Stimulated activated naive CD8-positive, alpha-beta T cell treated with anti-CD3 and anti-CD28 coated beads, Interleukin-15, Interleukin-2, amounts not matched to agents 100 ng/mL and 50 ng/mL, for 24 hours (primary cell): ENCODE data around the gene RHEB.

Source experiments
- H3K27ac Mint-ChIP-seq: one replicate; pipeline ENCODE4 v1.8.0; 2021; ENCODE audit warnings: mild to moderate bottlenecking, mixed read lengths
- H3K27me3 Mint-ChIP-seq: one replicate; pipeline ENCODE4 v1.8.0; 2021; ENCODE audit warnings: mixed read lengths
- H3K36me3 Mint-ChIP-seq: one replicate; pipeline ENCODE4 v1.8.0; 2021; ENCODE audit warnings: low read depth, mixed read lengths
- H3K4me1 Mint-ChIP-seq: one replicate; pipeline ENCODE4 v1.8.0; 2021; ENCODE audit warnings: low read depth, mixed read lengths
- H3K4me3 Mint-ChIP-seq: one replicate; pipeline ENCODE4 v1.8.0; 2021; ENCODE audit warnings: mild to moderate bottlenecking, mixed read lengths
- H3K9me3 Mint-ChIP-seq: one replicate; pipeline ENCODE4 v1.8.0; 2021; ENCODE audit warnings: mixed read lengths

RHEB gene

DNA sequence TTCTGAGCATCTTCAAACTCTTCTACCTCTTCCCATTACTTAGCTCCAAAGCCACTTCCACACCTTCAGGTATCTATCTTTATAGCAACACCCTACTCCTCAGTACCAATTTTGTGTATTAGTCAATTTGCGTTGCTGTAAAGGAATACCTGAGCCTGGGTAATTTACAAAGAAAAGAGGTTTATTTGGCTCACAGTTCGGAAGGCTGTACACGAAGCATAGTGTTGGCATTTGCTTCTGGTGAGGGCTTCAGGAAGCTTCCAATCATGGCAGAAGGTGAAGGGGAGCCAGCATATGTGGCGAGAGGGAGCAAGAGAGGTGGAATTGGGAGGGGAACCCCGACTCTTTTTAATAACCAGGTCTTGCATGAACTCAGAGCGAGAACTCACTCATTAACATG is 62.2 kb downstream of the RHEB start:
- H3K27me3 Mint-ChIP-seq, result peaks cover 9% of the 10 kb centered on the region
- H3K27ac Mint-ChIP-seq, result no peak overlapping the region
- H3K4me3 Mint-ChIP-seq, result no peak overlapping the region
- no peaks in the 10 kb centered on the region for H3K9me3 Mint-ChIP-seq
- H3K36me3 Mint-ChIP-seq, result no peaks in the 10 kb centered on the region
- H3K4me1 Mint-ChIP-seq, result no peaks in the 10 kb centered on the region

GRCh38 chr7:151456782-151457181 is 62.9 kb downstream of the RHEB start:
- Mint-ChIP-seq H3K27me3 (peaks cover 9% of the 10 kb centered on the region), H3K4me1 (no peaks in the 10 kb centered on the region), H3K9me3 (no peaks in the 10 kb centered on the region), H3K27ac (no peak overlapping the region), H3K4me3 (no peak overlapping the region), H3K36me3 (no peaks in the 10 kb centered on the region)

DNA sequence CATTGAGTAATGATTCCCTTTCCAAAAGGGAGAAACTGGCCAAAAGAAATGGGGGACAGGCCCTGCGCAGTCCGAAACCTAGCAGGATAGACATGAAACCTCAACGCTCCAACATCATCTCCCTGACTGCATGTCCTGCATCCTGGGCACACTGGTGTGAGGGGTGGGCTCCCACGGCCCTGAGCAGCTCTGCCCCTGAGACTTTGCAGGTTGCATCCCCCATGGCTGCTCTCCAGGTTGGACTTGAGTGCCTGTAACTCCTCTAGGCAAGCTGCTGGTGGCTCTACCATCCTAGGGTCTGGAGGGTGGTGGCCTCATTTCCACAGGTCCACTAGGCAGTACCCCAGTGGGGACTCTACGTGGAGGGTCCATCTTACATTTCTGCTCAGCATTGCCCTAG is 63.4 kb downstream of the RHEB start:
- H3K4me1 Mint-ChIP-seq, result no peaks in the 10 kb centered on the region
- no peak overlapping the region for H3K27ac Mint-ChIP-seq
- no peaks in the 10 kb centered on the region for H3K9me3 Mint-ChIP-seq
- H3K27me3 Mint-ChIP-seq, result peaks cover 9% of the 10 kb centered on the region
- no peaks in the 10 kb centered on the region for H3K36me3 Mint-ChIP-seq
- no peak overlapping the region for H3K4me3 Mint-ChIP-seq

DNA sequence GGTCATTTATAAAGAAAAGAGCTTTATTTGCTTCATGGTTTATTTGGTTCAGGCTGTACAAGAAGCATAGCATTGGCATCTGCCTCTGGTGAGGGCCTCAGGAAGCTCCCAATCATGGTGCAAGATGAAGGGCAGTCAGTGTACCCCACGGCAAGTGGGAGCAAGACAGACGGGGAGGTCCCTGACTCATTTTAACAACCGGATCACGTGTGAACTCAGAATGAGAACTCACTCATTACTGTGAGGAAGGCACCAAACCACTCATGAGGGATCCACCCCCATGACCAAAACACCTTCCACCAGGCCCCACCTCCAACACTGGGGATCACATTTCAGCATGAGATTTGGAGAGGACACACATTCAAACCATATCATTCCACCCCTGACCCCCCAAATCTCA is 64.0 kb downstream of the RHEB start:
- no peaks in the 10 kb centered on the region for H3K4me1 Mint-ChIP-seq
- no peak overlapping the region for H3K4me3 Mint-ChIP-seq
- H3K36me3 Mint-ChIP-seq, result no peaks in the 10 kb centered on the region
- H3K9me3 Mint-ChIP-seq, result no peaks in the 10 kb centered on the region
- H3K27me3 Mint-ChIP-seq, result peaks cover 7% of the 10 kb centered on the region
- H3K27ac Mint-ChIP-seq, result no peak overlapping the region

- Mint-ChIP-seq H3K36me3 (no peaks in the 10 kb centered on the region), H3K27me3 (peaks cover 2% of the 10 kb centered on the region), H3K27ac (no peak overlapping the region), H3K4me3 (no peak overlapping the region), H3K9me3 (no peaks in the 10 kb centered on the region), H3K4me1 (no peaks in the 10 kb centered on the region)
These were observed 64.7 kb downstream of the RHEB start for GRCh38 chr7:151454932-151455530.

GRCh38 chr7:151454305-151454704 is 65.4 kb downstream of the RHEB start:
- H3K27me3 Mint-ChIP-seq, result peaks cover 4% of the 10 kb centered on the region
- no peaks in the 10 kb centered on the region for H3K36me3 Mint-ChIP-seq
- H3K4me1 Mint-ChIP-seq, result peaks cover 4% of the 10 kb centered on the region
- H3K9me3 Mint-ChIP-seq, result no peaks in the 10 kb centered on the region
- no peak overlapping the region for H3K27ac Mint-ChIP-seq
- H3K4me3 Mint-ChIP-seq, result no peak overlapping the region

DNA sequence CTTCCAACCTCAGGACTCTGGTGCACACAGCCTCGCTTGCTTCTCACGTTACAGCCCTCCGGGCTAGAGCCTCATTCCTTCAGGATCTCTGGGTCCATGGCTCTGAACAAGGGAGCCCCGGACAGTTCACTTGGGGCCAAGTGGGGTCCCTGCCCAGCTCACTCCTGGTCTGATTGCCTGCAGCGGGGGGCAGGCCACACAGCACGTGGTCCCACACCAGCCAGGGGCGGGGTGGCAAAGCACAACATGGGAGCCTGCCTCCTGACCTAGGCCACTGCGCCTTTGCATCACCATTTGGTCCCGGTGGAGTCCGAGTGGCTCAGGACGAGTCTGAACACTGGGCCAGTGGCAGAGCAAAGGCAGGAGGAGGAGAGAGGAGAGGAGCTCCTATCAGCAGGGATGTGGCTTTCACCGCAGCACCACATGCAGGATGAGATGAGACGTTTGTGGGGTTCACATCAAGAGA is 66.3 kb downstream of the RHEB start:
- Mint-ChIP-seq H3K4me3 (no peak overlapping the region), H3K4me1 (peaks cover 4% of the 10 kb centered on the region), H3K9me3 (no peaks in the 10 kb centered on the region), H3K27ac (no peak overlapping the region), H3K27me3 (peaks cover 5% of the 10 kb centered on the region), H3K36me3 (no peaks in the 10 kb centered on the region)

GRCh38 chr7:151452680-151453325 is 66.9 kb downstream of the RHEB start:
- Mint-ChIP-seq H3K9me3 (no peaks in the 10 kb centered on the region), H3K27me3 (peaks cover 5% of the 10 kb centered on the region), H3K27ac (no peak overlapping the region), H3K4me1 (peaks cover 4% of the 10 kb centered on the region), H3K36me3 (no peaks in the 10 kb centered on the region), H3K4me3 (no peak overlapping the region)

- no peaks in the 10 kb centered on the region for H3K9me3 Mint-ChIP-seq
- no peak overlapping the region for H3K4me3 Mint-ChIP-seq
- peaks cover 5% of the 10 kb centered on the region for H3K27me3 Mint-ChIP-seq
- H3K27ac Mint-ChIP-seq, result no peak overlapping the region
- H3K36me3 Mint-ChIP-seq, result no peaks in the 10 kb centered on the region
- peaks cover 4% of the 10 kb centered on the region for H3K4me1 Mint-ChIP-seq
These were observed 67.8 kb downstream of the RHEB start for GRCh38 chr7:151451626-151452571.

- no peak overlapping the region for H3K4me3 Mint-ChIP-seq
These were observed 68.5 kb downstream of the RHEB start for GRCh38 chr7:151451156-151451555.

GRCh38 chr7:151449990-151450389 is 69.7 kb downstream of the RHEB start:
- H3K4me3 Mint-ChIP-seq, result no peak overlapping the region
- H3K36me3 Mint-ChIP-seq, result no peaks in the 10 kb centered on the region
- H3K27me3 Mint-ChIP-seq, result peaks cover 5% of the 10 kb centered on the region
- no peak overlapping the region for H3K27ac Mint-ChIP-seq
- H3K4me1 Mint-ChIP-seq, result peaks cover 4% of the 10 kb centered on the region
- H3K9me3 Mint-ChIP-seq, result no peaks in the 10 kb centered on the region

More at GRCh38 chr7:151451156-151451555, 68.5 kb downstream of the RHEB start:
- H3K27ac Mint-ChIP-seq, result no peak overlapping the region
- peaks cover 5% of the 10 kb centered on the region for H3K27me3 Mint-ChIP-seq
- H3K36me3 Mint-ChIP-seq, result no peaks in the 10 kb centered on the region
- H3K4me1 Mint-ChIP-seq, result peaks cover 4% of the 10 kb centered on the region
- no peaks in the 10 kb centered on the region for H3K9me3 Mint-ChIP-seq

- no peaks in the 10 kb centered on the region for H3K36me3 Mint-ChIP-seq
- peak overlapping the region; percentile 46 for H3K4me3 Mint-ChIP-seq
- H3K27ac Mint-ChIP-seq, result no peak overlapping the region
- H3K4me1 Mint-ChIP-seq, result peaks cover 4% of the 10 kb centered on the region
- H3K27me3 Mint-ChIP-seq, result peaks cover 5% of the 10 kb centered on the region
- no peaks in the 10 kb centered on the region for H3K9me3 Mint-ChIP-seq
These were observed 71.1 kb downstream of the RHEB start for GRCh38 chr7:151448261-151449252.

- Mint-ChIP-seq H3K9me3 (no peaks in the 10 kb centered on the region), H3K4me1 (peaks cover 4% of the 10 kb centered on the region), H3K27ac (no peak overlapping the region), H3K27me3 (peaks cover 5% of the 10 kb centered on the region), H3K36me3 (no peaks in the 10 kb centered on the region), H3K4me3 (peak overlapping the region; percentile 65)
These were observed 71.8 kb downstream of the RHEB start for GRCh38 chr7:151447901-151448260.

GRCh38 chr7:151447312-151447711 is 72.4 kb downstream of the RHEB start:
- no peak overlapping the region for H3K27ac Mint-ChIP-seq
- H3K36me3 Mint-ChIP-seq, result no peaks in the 10 kb centered on the region
- H3K27me3 Mint-ChIP-seq, result peaks cover 5% of the 10 kb centered on the region
- H3K4me1 Mint-ChIP-seq, result peaks cover 4% of the 10 kb centered on the region
- H3K4me3 Mint-ChIP-seq, result no peak overlapping the region
- no peaks in the 10 kb centered on the region for H3K9me3 Mint-ChIP-seq
